DMS153 treated with DMSO at 0.1 percent for 48 hours (cell line): Measurements from ENCODE around the gene PHYHIPL.

Experiments used
- DNase-seq: peaks from one replicate; lab custom pipeline; 2025; ENCODE audit not compliant: unreplicated experiment; lab: John Stamatoyannopoulos, UW

PHYHIPL gene

DNA sequence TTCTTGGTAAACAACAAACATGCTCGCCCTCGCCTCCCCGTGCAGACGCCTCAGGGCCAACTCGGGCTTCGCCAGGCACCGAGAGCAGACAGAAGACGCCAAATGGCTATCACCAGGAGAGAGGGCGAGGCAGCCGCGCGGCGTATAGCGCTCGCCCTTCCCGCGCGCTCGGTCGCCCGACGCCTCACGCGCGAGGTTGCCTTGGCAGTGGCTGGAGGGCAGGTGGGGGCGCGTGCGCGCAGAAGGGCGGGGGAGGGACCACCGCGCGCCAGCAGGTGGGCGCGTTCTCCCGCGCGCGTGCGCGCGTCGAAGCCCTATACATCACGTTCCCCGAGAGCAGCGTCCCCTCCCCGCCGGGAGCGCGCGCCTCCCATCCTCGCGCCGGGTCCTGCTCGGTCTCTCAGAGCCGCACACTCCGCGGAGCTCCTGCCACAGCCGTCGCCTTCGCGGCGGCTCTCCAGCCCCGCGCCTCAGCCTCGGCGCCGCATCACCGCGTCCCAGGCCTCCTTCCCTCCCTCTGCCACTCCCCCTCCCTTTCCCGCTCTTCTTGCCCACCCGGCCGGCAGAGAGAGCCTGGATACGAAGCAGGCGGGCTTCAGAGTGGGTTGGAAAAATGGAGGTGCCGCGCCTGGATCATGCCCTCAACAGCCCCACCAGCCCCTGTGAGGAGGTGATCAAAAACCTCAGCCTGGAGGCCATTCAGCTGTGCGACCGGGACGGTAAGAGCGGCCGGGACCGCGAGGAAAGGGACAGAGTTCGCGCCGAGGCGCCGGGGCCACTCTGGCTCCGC, at the start of gene PHYHIPL:
TSS of gene PHYHIPL (plus strand) at position 403 of the 790 bp plus-strand sequence. CDS start at position 614, 211 bp downstream.
- DNase-seq, result peak; percentile 69

DNA sequence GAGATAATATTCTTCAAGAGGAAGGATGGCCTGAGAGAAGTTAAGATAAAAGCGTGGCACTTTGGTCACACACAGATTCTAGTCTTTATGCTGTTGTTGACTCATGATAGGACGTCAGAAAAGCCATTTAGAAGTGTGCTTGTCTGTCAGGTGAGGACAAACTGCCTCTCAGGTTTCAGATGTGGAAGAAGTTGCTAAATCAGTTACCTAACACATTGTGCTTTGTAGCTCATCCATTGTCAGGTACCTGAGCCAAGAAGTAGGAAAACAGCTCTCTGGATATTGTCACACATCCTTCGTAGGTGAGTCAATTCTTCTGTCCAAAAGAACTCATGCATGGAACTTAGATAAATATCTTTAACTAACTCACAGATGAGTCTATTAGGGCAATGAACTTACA, 49.5 kb upstream of the PHYHIPL start:
- DNase-seq, result no peak

DNA sequence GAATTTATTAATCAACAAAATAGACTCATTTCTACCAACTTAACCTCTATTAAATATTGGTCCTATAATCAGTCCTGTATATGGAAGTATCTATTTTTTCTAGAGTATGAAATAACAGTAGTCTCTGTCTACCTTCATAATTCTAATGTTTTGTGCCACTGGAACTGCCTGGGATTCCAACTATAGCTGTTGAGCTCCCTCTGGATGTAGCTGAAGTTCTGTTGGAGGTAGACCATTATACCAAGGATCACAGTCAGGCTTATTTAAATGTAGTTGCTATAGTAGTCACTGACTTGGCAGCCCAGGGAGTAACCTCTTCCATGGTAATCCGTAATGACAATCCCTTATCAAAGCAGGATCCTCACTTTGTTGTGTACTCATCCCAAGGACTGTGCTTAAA, 48.5 kb upstream of the PHYHIPL start:
- DNase-seq, result no peak

DNA sequence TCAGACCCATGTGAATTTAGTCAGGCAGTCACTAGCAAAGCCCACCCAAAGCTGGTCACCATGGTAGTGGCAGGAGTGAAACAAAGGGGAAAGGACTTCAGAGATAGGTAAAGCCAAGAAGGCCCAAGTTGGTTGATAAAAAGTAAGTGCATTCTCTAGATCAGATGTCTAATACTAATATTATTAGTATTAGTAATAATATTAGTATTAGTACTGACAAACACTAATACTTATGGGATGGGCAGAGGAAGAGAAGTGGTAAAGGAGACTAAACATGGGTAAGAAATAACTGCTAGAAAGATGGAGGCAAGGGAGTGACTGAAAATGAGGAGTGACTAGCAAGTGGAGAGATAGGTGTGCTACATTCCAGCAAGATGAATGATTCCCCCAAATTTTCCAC, 46.6 kb upstream of the PHYHIPL start:
- no peak for DNase-seq

GRCh38 chr10:59131666-59132065, 44.8 kb upstream of the PHYHIPL start:
- DNase-seq, result no peak

GRCh38 chr10:59133841-59134593, 42.4 kb upstream of the PHYHIPL start:
- no peak for DNase-seq

GRCh38 chr10:59134785-59135184, 41.7 kb upstream of the PHYHIPL start:
- no peak for DNase-seq

GRCh38 chr10:59135275-59135674, 41.2 kb upstream of the PHYHIPL start:
- no peak for DNase-seq

DNA sequence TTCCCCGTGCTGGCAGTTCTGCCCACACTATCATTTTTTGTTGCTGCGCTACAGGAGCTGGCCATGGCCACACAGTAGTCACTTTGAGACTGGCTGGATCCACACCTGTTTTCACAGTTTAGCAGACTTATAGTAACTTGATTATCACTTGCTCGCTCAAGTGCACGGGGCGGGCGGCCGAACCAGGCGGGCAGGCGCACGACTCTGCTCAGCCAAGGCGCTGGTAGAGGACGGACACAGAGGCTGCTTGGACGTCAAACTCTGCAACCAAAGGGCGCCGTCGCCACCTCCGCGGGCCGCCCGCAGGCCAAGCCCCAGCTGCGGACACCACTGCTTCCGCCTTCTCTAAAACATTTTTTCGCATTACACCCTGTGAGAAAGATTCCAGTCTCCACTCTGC, 38.4 kb upstream of the PHYHIPL start:
- no peak for DNase-seq

- DNase-seq, result no peak
These were observed 32.9 kb upstream of the PHYHIPL start for GRCh38 chr10:59143544-59143943.

DNA sequence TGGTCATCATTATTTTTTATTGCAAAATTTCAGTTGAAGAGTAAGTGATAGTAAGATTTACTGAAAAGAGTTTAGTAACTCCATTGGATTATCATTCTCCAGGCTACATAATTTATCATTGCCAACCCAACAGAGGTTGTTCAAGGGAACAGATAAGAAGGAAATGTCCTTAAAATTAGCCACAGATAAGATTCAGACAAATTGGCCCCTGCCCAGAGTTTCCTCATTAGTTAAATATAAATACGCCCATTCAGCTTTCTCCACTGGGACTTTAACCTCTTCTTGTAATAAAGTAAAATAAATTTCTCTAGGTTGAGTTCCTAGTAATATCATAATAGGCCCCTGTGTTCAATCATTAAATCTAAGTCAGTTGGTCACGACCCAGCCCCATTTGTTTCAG, 27.7 kb upstream of the PHYHIPL start:
- no peak for DNase-seq

DNA sequence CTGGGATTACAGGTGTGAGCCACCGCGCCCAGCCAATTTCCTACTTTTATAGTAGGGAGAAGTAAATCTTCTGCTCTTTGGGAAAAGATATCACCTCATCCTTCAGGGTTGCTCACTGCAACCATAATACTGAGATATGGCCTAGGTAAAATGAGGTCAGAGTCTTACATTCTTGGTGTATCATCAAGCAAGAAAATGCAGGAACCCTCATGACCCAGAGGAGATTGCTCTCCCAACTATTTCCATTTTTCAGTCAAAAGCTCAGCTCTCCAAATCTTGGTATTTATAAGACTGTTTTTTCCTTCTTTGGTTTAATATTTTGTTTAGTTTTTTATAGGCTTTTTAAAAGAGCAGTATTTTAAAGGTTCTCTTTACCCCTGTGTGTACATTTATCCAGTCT, 20.9 kb upstream of the PHYHIPL start:
- no peak for DNase-seq

GRCh38 chr10:59167512-59167911, 8.9 kb upstream of the PHYHIPL start:
- no peak for DNase-seq

GRCh38 chr10:59172567-59172966, 3.9 kb upstream of the PHYHIPL start:
- DNase-seq, result no peak

- no peak for DNase-seq
These were observed 3.0 kb upstream of the PHYHIPL start for GRCh38 chr10:59173414-59173813.

DNA sequence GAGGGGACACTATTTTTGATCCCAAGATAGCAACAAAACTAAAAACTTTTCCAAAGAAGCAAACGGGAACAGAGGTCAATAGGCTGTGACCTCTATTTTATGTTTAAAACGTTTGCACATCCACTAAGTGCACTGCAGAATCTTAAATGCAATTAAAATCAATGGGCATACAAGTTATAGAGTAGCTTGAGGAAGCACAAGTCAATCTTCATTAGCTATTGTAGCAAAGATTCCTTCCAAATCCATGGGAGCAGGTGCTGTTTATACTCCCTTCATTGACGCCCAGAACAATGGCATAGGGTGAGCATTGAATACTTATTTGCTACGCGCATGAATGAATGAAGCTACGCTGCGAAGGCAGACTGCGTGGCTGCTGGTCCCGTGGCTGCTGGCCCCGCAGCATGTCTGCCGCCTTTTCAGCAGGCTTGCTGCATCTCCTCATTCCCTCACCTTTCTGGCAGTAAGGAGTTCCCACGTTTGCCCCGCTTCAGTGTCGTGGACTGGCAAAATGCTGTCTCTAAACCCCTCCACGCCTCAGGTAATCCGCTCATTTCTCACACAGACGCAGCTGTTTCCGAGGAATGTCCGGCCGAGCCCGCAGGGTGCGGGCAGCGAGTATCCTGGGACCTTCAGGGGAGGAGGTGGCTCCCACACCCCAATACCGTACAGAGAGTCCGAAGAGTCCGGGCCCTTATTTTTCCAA, 754 bp upstream of the PHYHIPL start:
- peak; percentile 32 for DNase-seq

DNA sequence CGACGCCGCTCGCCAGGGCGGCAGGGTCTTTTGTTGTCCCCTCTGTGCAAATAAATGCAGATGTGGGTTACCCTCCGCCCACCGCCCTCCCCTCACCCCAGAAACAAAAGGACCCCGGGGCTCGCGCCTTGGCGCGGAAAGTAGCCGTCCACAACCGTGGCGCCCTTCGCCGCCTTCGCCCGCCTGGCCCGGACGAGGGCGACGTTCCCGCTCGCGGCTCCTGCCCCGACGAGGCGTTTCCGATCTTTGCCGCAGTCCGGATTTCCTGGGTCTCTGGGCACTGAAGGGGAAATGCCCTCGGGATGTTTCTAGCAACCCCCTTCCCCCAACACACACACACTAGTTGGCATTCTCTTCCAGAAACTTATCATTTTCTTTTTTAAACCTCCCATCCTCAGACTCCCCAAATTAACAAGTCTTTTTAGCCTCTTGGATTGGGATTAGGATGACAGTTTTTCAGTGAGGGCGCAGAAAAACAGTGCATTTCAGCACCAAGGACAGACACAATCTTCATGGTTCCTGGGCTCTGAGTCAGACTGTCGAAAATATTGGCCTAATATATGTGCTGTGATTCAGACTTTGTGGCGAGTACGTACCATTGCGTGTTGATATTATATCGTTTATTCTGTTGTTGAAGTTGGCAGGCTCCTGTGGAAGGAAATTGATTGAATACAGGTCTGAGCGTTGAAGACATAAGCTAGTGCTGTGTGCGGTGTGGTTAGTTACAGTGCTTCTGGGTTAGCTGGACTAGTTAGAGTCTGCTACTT, 771 bp downstream of the PHYHIPL start:
- DNase-seq, result peak; percentile 61

DNA sequence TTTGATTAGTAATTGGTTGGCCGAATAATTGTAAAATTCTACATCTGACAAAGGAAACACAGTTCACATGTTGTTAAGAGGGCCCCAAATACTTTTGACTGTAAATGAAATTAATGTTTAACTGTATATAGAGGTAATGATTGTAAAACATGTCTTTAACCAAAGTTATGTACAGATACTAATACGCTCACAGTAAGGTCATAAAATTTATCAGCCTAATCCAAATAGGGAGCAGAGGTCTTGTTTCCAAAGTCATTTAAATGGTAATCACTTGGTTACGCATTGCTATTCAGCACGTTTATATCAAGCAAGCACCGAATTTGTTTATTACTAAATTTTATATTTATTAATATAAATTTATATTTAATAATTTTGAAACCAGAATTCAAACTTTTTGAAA, 1.4 kb downstream of the PHYHIPL start:
- DNase-seq, result peak; percentile 33

- DNase-seq, result no peak
These were observed 2.6 kb downstream of the PHYHIPL start for GRCh38 chr10:59179068-59179467.

DNA sequence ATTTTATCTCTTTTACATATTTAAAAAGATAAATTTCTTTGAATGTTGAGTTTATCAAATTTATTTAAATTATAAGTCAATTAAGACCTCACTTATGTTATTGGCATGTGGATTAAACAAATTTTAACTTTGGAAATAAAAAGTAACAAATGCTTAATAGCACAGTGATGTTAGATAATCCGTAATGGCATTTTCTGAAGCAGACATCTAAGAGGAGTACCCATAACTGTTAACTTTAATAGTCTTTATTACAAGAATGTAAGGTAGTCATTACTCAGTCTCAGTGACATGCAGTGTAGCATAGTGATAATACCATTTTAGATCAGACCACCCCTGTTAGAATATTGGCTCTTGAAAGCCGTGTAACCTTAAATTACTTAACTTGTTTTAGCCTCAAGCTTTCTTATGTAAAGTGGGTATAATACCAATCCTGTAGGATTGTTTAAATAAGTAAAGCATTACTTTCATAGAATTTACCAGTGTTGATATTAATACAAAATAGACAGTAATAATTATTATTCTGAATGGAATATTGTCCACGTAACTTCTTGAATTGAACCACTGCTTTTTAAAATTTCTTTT, 4.3 kb downstream of the PHYHIPL start:
- no peak for DNase-seq

DNA sequence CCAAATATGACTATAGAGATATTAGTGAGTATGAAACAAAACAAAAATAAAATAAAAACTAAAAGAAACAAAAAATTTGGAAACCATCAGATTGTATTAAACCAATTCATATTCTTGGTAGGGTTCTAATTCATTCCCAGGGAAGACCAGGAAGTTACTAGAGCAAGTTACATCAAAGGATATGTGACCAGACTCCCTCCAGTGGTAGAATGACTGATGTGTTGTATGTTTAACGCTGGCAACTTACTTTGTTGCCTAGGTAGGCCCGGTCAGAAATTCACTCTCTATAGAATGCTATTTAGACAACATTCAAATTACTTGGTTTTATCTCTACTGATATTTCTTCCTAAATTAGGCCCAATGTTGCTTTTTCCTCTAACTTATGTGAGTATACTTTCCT, 5.2 kb downstream of the PHYHIPL start:
- peak; percentile 66 for DNase-seq
